Measurements from ENCODE around the gene PHC2. TPM values are rescaled to one million over a fixed set of nuclear protein-coding genes. Genes with fewer than 3 reads are reported as not detected.
A peak's percentile ranks its signal among the peaks of the same experiment; 100 is the strongest.

PHC2 gene
- total RNA-seq, 2 donors from 2014 or later, result 15.4 to 34.5 TPM

- Mint-ChIP-seq H3K36me3 (no peaks in the 10 kb centered on the region), H3K9me3 (no peaks in the 10 kb centered on the region), H3K27ac (no peak overlapping the region)
- DNase-seq (ENCODE audit: low spot score in 2 of 2) (no peak), ATAC-seq (no peak)
Observed at GRCh38 chr1:33400153-33400911, 30.6 kb downstream of the PHC2 start.

GRCh38 chr1:33399375-33399774 is 31.5 kb downstream of the PHC2 start:
- no peak for DNase-seq (ENCODE audit: low spot score in 2 of 2)
- Mint-ChIP-seq H3K36me3 (no peaks in the 10 kb centered on the region), H3K9me3 (no peaks in the 10 kb centered on the region), H3K27ac (no peak overlapping the region)
- no peak for ATAC-seq

- Mint-ChIP-seq H3K27ac (no peak overlapping the region), H3K9me3 (no peaks in the 10 kb centered on the region), H3K36me3 (no peaks in the 10 kb centered on the region)
- ATAC-seq (no peak), DNase-seq (ENCODE audit: low spot score in 2 of 2) (no peak)
Observed at GRCh38 chr1:33397994-33398393, 32.9 kb downstream of the PHC2 start.

- no peaks in the 10 kb centered on the region for H3K9me3 Mint-ChIP-seq
- H3K36me3 Mint-ChIP-seq, result no peaks in the 10 kb centered on the region
- DNase-seq (ENCODE audit: low spot score in 2 of 2) (no peak), ATAC-seq (no peak)
- H3K27ac Mint-ChIP-seq, result no peak overlapping the region
Observed at GRCh38 chr1:33397125-33397506, 33.8 kb downstream of the PHC2 start.

- Mint-ChIP-seq H3K27ac (no peak overlapping the region), H3K36me3 (no peaks in the 10 kb centered on the region), H3K9me3 (no peaks in the 10 kb centered on the region)
- DNase-seq (ENCODE audit: low spot score in 2 of 2) (no peak), ATAC-seq (peak; percentile 38 to 51)
Observed at GRCh38 chr1:33396188-33397124, 34.4 kb downstream of the PHC2 start.

GRCh38 chr1:33394770-33395169 is 36.1 kb downstream of the PHC2 start:
- no peaks in the 10 kb centered on the region for H3K9me3 Mint-ChIP-seq
- H3K27ac Mint-ChIP-seq, result no peak overlapping the region
- no peak for ATAC-seq

GRCh38 chr1:33393991-33394390 is 36.9 kb downstream of the PHC2 start:
- Mint-ChIP-seq H3K36me3 (no peaks in the 10 kb centered on the region), H3K27ac (no peak overlapping the region), H3K9me3 (no peaks in the 10 kb centered on the region)
- DNase-seq (ENCODE audit: low spot score in 2 of 2) (no peak), ATAC-seq (no peak)

More at GRCh38 chr1:33394770-33395169, 36.1 kb downstream of the PHC2 start:
- H3K36me3 Mint-ChIP-seq, result no peaks in the 10 kb centered on the region
- DNase-seq (ENCODE audit: low spot score in 2 of 2), result no peak

- no peak for ATAC-seq
- no peaks in the 10 kb centered on the region for H3K36me3 Mint-ChIP-seq
Observed at GRCh38 chr1:33393524-33393923, 37.4 kb downstream of the PHC2 start.

GRCh38 chr1:33392639-33393038 is 38.3 kb downstream of the PHC2 start:
- Mint-ChIP-seq H3K36me3 (no peaks in the 10 kb centered on the region), H3K27ac (no peak overlapping the region), H3K9me3 (no peaks in the 10 kb centered on the region)
- ATAC-seq, result no peak
- DNase-seq (ENCODE audit: low spot score in 2 of 2), result no peak

More at GRCh38 chr1:33393524-33393923, 37.4 kb downstream of the PHC2 start:
- Mint-ChIP-seq H3K9me3 (no peaks in the 10 kb centered on the region), H3K27ac (no peak overlapping the region)
- no peak for DNase-seq (ENCODE audit: low spot score in 2 of 2)

- no peaks in the 10 kb centered on the region for H3K36me3 Mint-ChIP-seq
- H3K9me3 Mint-ChIP-seq, result no peaks in the 10 kb centered on the region
- no peak overlapping the region for H3K27ac Mint-ChIP-seq
- DNase-seq (ENCODE audit: low spot score in 2 of 2) (no peak), ATAC-seq (no peak)
Observed at GRCh38 chr1:33392206-33392605, 38.7 kb downstream of the PHC2 start.

- Mint-ChIP-seq H3K27ac (no peak overlapping the region), H3K36me3 (no peaks in the 10 kb centered on the region), H3K9me3 (no peaks in the 10 kb centered on the region)
- DNase-seq (ENCODE audit: low spot score in 2 of 2) (no peak), ATAC-seq (no peak)
Observed at GRCh38 chr1:33391343-33392078, 39.4 kb downstream of the PHC2 start.

GRCh38 chr1:33390542-33390941 is 40.4 kb downstream of the PHC2 start:
- H3K36me3 Mint-ChIP-seq, result no peaks in the 10 kb centered on the region
- DNase-seq (ENCODE audit: low spot score in 2 of 2) (no peak), ATAC-seq (no peak)
- H3K9me3 Mint-ChIP-seq, result no peaks in the 10 kb centered on the region
- no peak overlapping the region for H3K27ac Mint-ChIP-seq

GRCh38 chr1:33388805-33389771 is 41.8 kb downstream of the PHC2 start:
- ATAC-seq, result no peak
- Mint-ChIP-seq H3K36me3 (no peaks in the 10 kb centered on the region), H3K9me3 (no peaks in the 10 kb centered on the region), H3K27ac (no peak overlapping the region)
- DNase-seq (ENCODE audit: low spot score in 2 of 2), result no peak

- ATAC-seq (no peak), DNase-seq (ENCODE audit: low spot score in 2 of 2) (no peak)
- Mint-ChIP-seq H3K9me3 (no peaks in the 10 kb centered on the region), H3K36me3 (no peaks in the 10 kb centered on the region), H3K27ac (no peak overlapping the region)
Observed at GRCh38 chr1:33387625-33388024, 43.3 kb downstream of the PHC2 start.

GRCh38 chr1:33385251-33385650 is 45.6 kb downstream of the PHC2 start:
- DNase-seq (ENCODE audit: low spot score in 2 of 2) (no peak), ATAC-seq (no peak)
- Mint-ChIP-seq H3K36me3 (no peaks in the 10 kb centered on the region), H3K9me3 (no peaks in the 10 kb centered on the region), H3K27ac (no peak overlapping the region)
